ENCODE data around the gene CCDC136.

Gene CCDC136

DNA sequence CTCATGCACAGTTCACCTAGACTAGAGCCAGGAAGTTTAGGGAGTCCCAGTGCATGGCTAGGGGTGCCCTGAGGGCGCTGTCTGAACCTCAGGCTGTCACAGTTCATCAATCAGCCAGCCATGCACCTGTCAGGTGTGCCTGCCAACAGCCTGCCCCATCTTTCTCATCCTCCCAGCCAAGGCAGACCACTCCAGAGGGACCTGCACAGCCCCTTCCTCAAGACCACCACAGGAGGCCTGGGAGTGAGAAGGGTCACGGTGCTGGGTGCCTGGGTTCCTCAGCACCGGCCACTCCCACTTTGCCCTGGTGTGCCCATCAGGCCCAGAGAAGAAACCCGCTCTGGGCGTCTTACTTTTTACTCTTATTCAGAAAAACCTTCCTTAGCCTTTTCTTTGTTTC is 79.3 kb downstream of the CCDC136 start:
- TF ChIP-seq, protein P1, sequence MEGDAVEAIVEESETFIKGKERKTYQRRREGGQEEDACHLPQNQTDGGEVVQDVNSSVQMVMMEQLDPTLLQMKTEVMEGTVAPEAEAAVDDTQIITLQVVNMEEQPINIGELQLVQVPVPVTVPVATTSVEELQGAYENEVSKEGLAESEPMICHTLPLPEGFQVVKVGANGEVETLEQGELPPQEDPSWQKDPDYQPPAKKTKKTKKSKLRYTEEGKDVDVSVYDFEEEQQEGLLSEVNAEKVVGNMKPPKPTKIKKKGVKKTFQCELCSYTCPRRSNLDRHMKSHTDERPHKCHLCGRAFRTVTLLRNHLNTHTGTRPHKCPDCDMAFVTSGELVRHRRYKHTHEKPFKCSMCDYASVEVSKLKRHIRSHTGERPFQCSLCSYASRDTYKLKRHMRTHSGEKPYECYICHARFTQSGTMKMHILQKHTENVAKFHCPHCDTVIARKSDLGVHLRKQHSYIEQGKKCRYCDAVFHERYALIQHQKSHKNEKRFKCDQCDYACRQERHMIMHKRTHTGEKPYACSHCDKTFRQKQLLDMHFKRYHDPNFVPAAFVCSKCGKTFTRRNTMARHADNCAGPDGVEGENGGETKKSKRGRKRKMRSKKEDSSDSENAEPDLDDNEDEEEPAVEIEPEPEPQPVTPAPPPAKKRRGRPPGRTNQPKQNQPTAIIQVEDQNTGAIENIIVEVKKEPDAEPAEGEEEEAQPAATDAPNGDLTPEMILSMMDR (IDR thresholded peaks at IDR 0.05; ENCODE audit: insufficient read depth, low read length, missing control alignments): no peak
- H3K4me3 ChIP-seq (ENCODE audit: low read depth, low read length): no peak overlapping the region
- no peak for DNase-seq (ENCODE audit: low read depth, low spot score)
- ChIA-PET CTCF (interaction anchor here (1.3 to 17.9 kb wide), 3 partner anchors 8 to 396 kb away, joined by 3 to 203 read pairs (median 4); no protein-coding TSS in a partner anchor), POLR2A (no interaction called here)
